GF-D8 (cell line): ENCODE results near the gene ERI2.
"Not testable (repeated sequence)": the region's sequence is repeated elsewhere in the genome, so short reads cannot be mapped to it uniquely, and the experiment has no call there.

ENCODE experiments used
- DNase-seq: peaks from one replicate; lab custom pipeline; 2025; lab: John Stamatoyannopoulos, UW

Gene ERI2

DNA sequence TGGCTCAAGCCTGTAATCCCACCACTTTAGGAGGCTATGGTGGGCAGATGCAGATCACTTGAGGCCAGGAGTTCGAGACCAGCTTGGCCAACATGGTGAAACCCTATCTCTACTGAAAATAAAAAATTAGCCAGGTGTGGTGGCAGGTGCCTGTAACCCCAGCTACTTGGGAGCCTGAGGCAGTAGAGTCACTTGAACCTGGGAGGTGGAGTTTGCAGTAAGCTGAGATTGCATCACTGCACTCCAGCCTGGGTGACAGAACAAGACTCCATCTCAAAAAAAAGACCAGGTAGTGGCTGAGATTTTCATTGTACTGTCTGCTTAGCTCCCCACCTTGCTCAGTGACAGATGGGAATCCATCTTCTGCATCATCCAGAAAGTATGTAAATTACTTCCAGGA is 41.8 kb downstream of the ERI2 start:
- DNase-seq: not testable (repeated sequence)

DNA sequence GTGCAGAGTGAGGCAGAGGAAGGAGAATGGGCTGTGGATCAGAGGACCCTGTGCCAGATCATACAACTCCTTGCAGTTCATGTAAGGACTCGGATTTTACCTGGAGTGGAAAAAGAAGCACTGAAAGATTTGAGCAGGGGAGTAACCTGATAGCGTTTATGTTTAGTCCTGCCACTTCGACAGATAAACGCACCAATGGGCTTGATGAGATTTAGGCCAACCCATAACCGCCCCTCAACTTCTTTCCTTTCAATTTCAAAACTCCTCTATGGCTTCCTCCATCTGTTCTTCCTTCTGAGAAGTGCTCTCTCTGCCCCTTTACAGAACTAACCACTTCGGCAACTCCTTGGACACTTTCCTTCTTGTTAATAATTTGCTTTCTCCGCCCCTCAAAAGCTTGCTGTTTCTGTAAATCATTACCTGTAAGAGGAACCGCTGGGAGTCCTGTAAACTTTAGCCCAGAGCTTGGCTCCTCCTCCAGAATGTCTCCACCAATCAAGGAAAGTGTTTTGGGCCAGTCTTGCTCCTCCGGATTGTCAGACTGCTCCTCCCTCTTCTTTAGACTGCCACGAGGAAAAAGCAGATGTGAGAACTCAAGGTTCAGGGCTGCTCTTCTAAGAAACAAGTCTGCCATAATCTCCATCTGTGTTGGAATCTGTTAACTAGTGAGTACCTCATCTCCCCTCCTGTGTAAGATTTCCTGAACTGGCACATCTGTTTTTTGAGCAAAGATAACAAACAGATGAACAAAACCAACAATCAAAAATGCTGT is 42.6 kb downstream of the ERI2 start, which contains the start of gene ACSM3:
Gene ACSM3, plus strand, starts transcription at position 554 of the 772 bp plus-strand sequence. CDS start 6,021 bp downstream, outside the sequence.
- DNase-seq: peak; percentile 90

DNA sequence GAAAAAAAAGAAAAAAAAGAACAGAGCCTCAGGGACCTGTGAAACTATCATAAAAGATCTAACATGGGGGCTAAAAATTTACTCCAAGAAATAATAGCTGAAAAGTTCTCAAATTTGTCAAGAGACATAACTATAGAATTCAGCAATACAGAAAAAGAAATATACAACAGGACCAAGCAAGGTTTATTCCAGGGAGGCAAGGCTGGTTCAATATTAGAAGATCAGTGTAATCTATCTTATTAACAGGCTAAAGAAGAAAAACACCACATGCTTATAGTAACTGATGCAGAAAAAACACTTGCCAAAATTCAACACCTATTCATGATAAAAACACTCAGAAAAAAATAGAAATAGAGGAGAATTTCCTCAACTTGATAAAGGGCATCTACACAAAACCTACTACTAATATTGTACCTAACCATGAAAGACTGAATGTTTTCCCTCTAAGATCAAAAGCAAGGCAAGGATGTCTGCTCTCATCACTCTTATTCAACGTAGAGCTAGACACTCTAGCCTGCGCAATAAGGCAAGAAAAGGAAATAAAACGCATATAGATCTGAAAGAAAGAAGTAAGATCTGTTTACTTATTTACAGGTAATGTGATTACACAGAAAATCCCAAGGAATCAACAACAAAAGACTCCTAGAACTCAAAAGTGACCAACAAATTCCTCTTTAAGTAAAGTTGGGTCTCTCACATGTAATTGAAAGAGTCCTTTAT is 43.7 kb downstream of the ERI2 start:
- DNase-seq: no peak

DNA sequence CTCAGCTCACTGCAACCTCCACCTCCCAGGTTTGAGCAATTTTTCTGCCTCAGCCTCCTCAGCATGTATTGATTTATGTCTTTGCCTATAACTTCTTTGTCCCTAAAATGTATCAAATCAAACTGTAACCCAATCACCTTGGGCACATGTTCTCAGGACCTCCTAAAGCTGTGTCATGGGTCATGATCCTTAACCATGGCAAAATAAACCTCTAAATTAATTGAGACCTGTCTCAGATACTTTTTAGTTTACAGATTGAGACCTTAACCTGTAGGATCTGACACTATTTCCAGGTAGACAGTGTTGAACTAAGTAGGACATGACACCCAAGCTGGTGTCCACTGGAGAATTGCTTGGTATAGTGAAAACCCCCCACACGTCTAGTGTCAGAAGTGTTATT is 45.1 kb downstream of the ERI2 start:
- DNase-seq: no peak

DNA sequence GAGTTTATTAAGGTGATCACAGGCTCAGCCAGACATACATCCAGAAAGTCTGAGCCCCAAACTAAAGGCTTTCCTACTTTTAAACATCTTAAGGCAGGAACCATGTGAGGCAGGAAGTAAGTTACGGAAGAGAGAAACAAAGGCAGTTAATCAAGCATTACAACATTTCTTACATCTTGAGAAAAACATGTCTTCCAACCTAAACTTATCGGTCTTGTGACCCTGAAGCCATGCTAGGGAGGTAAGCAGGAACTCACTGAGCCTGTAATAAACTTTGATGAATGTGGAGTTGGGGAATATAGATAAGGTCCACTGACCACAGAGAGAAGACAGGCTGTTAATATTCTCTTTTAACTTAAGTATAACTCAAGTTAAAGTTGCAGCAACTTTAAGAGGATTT is 45.9 kb downstream of the ERI2 start:
- DNase-seq: no peak

DNA sequence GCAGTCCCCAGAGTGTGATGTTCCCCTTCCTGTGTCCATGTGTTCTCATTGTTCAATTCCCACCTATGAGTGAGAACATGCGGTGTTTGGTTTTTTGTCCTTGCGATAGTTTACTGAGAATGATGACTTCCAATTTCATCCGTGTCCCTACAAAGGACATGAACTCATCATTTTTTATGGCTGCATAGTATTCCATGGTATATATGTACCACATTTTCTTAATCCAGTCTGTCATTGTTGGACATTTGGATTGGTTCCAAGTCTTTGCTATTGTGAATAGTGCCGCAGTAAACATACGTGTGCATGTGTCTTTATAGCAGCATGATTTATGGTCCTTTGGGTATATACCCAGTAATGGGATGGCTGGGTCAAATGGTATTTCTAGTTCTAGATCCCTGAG is 50.5 kb downstream of the ERI2 start:
- not testable (repeated sequence) for DNase-seq

DNA sequence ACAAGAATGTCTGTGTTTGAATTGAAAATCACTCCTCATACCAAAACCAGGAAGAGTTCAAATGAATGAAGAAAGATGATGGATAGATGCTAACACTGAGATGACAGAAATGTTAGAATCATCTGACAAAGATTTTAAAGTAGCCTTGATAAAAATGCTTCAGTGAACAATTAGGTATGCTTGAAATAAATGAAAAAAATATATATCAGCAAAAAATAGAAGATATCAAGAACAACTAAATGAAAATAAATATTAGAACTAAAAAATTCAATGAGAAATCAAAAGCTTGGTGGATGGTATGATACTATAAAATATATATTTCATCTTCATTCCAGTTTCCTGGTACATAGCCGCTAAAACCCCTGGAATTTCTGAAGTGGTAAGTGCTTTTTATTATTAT is 51.0 kb downstream of the ERI2 start:
- no peak for DNase-seq

DNA sequence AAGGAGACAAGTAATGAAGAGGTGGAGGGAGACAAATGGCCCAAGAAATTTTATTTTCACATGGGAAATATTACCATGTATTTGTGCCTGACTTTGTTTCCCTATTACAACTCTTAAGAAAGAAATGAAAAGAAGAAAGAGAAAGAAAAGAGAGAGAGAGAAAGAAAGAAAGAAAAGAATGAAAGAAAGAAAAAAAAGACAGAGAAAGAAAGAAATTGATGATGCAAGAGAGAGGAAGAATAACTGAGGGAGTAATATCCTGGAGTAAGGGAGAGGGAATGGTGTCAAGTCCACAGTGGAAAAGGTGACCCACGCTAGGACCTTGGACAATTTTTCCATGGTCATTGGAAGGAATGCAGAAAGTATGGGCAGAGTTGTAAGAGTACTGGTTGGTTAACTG is 52.5 kb downstream of the ERI2 start:
- no peak for DNase-seq

DNA sequence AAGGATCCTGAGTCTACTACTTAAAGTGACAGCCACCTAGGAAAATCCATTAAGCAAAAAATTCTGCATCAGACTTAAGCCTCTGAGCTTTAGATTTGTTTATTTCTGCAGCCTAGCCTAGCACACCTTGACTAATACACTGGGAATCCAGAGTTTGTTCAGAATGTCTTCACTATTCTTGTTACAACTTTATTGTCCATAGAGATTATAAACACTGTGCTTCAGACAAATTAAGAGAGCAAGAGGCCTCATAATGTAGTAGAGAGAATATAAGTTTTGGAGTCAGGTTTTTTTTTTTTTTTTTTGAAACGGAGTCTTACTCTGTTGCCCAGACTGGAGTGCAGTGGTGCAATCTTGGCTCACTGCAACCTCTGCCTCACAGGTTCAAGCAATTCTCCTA is 55.7 kb downstream of the ERI2 start:
- DNase-seq: no peak

DNA sequence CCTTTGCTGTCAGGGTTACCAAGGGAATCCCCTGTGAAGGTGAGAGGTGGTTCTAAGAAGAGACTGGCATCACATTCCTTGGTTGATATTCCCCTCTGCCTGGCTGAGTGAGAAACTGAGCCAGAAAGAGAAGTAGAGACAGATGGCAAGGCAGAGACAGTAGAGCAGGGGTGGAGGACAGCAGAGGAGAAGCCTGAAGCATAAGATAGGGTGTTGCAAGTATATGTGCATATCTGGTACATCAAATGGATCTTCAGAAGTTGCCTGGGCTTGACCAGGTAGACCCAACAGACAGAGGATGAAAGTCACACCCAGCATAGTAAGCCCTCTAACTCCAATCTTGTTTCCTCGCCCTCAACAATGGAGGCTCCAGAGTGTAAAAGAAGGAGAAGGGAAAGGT is 56.8 kb downstream of the ERI2 start:
- DNase-seq: no peak

DNA sequence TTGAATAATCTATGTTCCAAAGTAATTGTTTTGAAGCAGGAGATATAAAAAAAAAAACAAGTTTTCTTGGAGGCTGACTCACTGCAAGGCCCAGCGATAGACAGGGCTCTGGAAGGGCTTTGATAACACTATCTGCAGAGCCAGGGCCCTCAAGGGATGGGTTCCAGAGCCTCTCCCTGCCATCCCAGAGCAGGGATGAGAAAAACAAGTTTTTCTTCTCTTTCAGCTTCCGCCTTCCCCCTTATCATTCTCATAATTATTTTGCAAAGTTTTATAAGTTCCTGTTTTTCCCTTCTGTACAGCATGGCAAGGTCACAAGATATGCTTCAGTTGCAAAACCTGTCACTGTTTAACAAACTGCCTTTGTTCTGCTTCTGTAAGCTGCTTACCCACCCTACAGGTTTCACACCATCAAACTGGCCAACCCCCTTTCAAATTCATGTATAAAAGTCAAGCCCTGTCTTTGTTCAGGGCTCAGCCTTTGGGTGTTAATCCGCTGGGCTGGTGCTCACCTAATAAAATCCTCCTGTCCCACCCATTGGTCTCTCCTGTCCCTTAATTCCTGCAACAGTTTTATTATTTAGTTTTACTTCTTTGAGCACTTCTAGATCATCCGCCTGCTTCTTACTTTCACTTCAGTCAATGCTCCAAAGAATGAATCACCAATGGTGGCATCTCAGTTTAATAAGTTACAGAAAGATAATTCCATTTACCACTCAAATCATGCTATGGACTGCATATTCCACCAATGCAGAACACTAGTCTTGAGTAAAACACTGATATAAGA is 59.0 kb downstream of the ERI2 start:
- peak; percentile 98 for DNase-seq

DNA sequence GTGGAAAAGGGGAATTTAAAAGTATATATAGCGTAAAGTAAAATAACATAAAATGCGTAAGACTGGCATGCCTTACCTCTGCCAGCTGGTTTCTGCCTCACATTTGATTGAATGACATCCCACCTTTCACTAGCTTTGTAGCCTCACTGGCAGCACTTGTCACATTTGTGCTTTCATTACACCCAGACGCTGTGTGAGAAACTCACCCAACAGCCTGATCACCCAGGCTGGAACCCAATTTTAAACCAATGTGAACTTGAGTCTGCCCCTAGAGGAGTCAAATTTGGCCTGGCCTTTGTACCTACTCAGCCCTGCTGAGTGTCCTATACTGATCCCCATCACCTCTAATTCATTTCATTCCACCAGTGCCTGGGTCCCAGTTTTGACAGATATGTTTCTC is 59.8 kb downstream of the ERI2 start:
- no peak for DNase-seq
